HCT116 (cell line): ENCODE results near the gene BICRAL. TPM values are rescaled to one million over a fixed set of nuclear protein-coding genes. Genes with fewer than 3 reads are reported as not detected.

Experiments used
- ATAC-seq: fragments of 200-7000 bp; cut with Tn5 transposase; 2 replicates; pipeline ENCODE4 v1.9.1; 2020; ENCODE audit warnings: mild to moderate bottlenecking, moderate library complexity
- BruUV-seq: library from RNA; stranded (reverse); fragments of 400-500 nt; replicated peaks from 2 replicates; lab custom pipeline; 2021; lab: Mats Ljungman, UMichigan
- CTCF ChIA-PET: fragments of 300-600 bp; sonication (Branson Sonifier 250); formaldehyde crosslinking; loops from one replicate; lab custom pipeline; 2021; ENCODE audit warnings: antibody characterized with exemption; lab: Charles Lee
- POLR2A ChIA-PET: fragments of 300-600, 350-600 bp; sonication (Branson Sonifier 250); formaldehyde crosslinking; loops from one replicate; lab custom pipeline; 2021; ENCODE audit warnings: antibody characterized with exemption; lab: Charles Lee
- RAD21 ChIA-PET, 2 experiments: fragments of 300-600 bp; sonication (Branson Sonifier 250); formaldehyde crosslinking; loops; one replicate each; lab custom pipeline; 2023; ENCODE audit warnings: low total read pairs in 2 of 2; ENCODE audit not compliant: uncharacterized antibody in 2 of 2, unreplicated experiment in 2 of 2, low non-redundant PET in 1 of 2; lab: Charles Lee
- DNase-seq: peaks from one replicate; pipeline ENCODE4 v3.0.0-alpha.2; 2010; ENCODE audit warnings: low read depth, low spot score
- H2AFZ ChIP-seq: fragments of 200-600 bp; shearing (Covaris generic), sonication (generic); 2 replicates; pipeline ENCODE4 v1.6.1; 2017; ENCODE audit warnings: low read depth, mixed run types, mixed read lengths, antibody characterized with exemption, low read length; ENCODE audit not compliant: poor library complexity, severe bottlenecking
- H3K27ac ChIP-seq: 2 replicates; pipeline ENCODE4 v1.5.1; 2012; ENCODE audit warnings: low read depth, low read length
- H3K27me3 ChIP-seq: fragments of 200-600 bp; sonication (generic); 2 replicates; pipeline ENCODE4 v1.6.1; 2016; ENCODE audit warnings: mixed run types, low read length, mixed read lengths; ENCODE audit not compliant: insufficient read depth
- H3K36me3 ChIP-seq, 2 experiments: fragments of 200-500 bp in 1 of 2; fragments of 200-600 bp in 1 of 2; sonication (Bioruptor generic) in 1 of 2; sonication (generic) in 1 of 2; 2 replicates each; pipeline versions ENCODE4 v1.5.1 to v1.6.1; 2014 to 2016; ENCODE audit warnings: low read length in 2 of 2, inconsistent platforms in 1 of 2, mixed read lengths in 1 of 2, mixed run types in 1 of 2; ENCODE audit not compliant: insufficient read depth in 2 of 2, control insufficient read depth in 1 of 2
- H3K4me1 ChIP-seq, 2 experiments: fragments of 200-600 bp in 1 of 2; sonication (generic) in 1 of 2; 2 replicates each; pipeline versions ENCODE4 v1.5.1 to v1.6.1; 2012 to 2017; ENCODE audit warnings: low read length in 2 of 2, inconsistent platforms in 1 of 2, mild to moderate bottlenecking in 1 of 2, mixed read lengths in 1 of 2, mixed run types in 1 of 2, moderate library complexity in 1 of 2; ENCODE audit not compliant: insufficient read depth in 2 of 2, control insufficient read depth in 1 of 2
- H3K4me2 ChIP-seq: fragments of 200-600 bp; sonication (generic); 2 replicates; pipeline ENCODE4 v1.6.1; 2017; ENCODE audit warnings: mixed run types, low read length, mixed read lengths
- H3K4me3 ChIP-seq, 2 experiments: fragments of 200-600 bp in 1 of 2; sonication (generic) in 1 of 2; replicated peaks in 1 of 2; 2 replicates each; pipeline ENCODE4 v1.5.1; 2011 to 2016; ENCODE audit warnings: low read length in 2 of 2, control low read depth in 1 of 2, low read depth in 1 of 2, mild to moderate bottlenecking in 1 of 2, mixed read lengths in 1 of 2, mixed run types in 1 of 2
- H3K79me2 ChIP-seq: fragments of 200-600 bp; sonication (generic); 2 replicates; pipeline ENCODE4 v1.6.1; 2017; ENCODE audit warnings: mild to moderate bottlenecking, mixed run types, low read length, moderate library complexity, mixed read lengths; ENCODE audit not compliant: insufficient read depth
- H3K9ac ChIP-seq: fragments of 200-600 bp; sonication (generic); 2 replicates; pipeline ENCODE4 v1.6.1; 2016; ENCODE audit warnings: low read length, mixed read lengths
- H3K9me2 ChIP-seq: fragments of 200-600 bp; sonication (generic), shearing (Covaris generic); 2 replicates; pipeline ENCODE4 v1.6.1; 2017; ENCODE audit warnings: mixed run types, mild to moderate bottlenecking, moderate library complexity; ENCODE audit not compliant: insufficient read depth
- H3K9me3 ChIP-seq, 2 experiments: fragments of 200-500 bp in 1 of 2; fragments of 200-600 bp in 1 of 2; sonication (Bioruptor generic) in 1 of 2; sonication (generic) in 1 of 2; 2 replicates each; pipeline ENCODE4 v1.6.1; 2014 to 2017; ENCODE audit warnings: low read length in 2 of 2, mixed read lengths in 2 of 2, inconsistent platforms in 1 of 2, low read depth in 1 of 2, mild to moderate bottlenecking in 1 of 2, mixed run types in 1 of 2, moderate library complexity in 1 of 2; ENCODE audit not compliant: control insufficient read depth in 1 of 2, insufficient read depth in 1 of 2
- H4K20me1 ChIP-seq: fragments of 200-600 bp; sonication (generic), shearing (Covaris generic); 2 replicates; pipeline ENCODE4 v1.6.1; 2017; ENCODE audit warnings: mixed run types, mild to moderate bottlenecking, moderate library complexity; ENCODE audit not compliant: insufficient read depth
- EGR1 ChIP-seq: IDR thresholded peaks from 2 replicates; pipeline ENCODE4 v1.6.1; 2012; ENCODE audit warnings: low read depth
- ELF1 ChIP-seq: IDR thresholded peaks from 2 replicates; pipeline ENCODE4 v1.6.1; 2012; ENCODE audit warnings: low read depth, borderline replicate concordance
- POLR2A ChIP-seq: IDR thresholded peaks from 2 replicates; pipeline ENCODE4 v1.7.0; 2011; ENCODE audit warnings: borderline replicate concordance; ENCODE audit not compliant: insufficient read depth, insufficient read length; ENCODE audit errors: extremely low read depth
- POLR2AphosphoS5 ChIP-seq: IDR thresholded peaks from 2 replicates; pipeline ENCODE4 v1.6.1; 2011; ENCODE audit warnings: mild to moderate bottlenecking, low read depth, low read length, moderate library complexity
- SIN3A ChIP-seq: IDR thresholded peaks from 2 replicates; pipeline ENCODE4 v1.6.1; 2012; ENCODE audit warnings: low read depth
- SRF ChIP-seq: IDR thresholded peaks from 2 replicates; pipeline ENCODE4 v1.6.1; 2012; ENCODE audit warnings: low read depth
- ZBTB33 ChIP-seq: IDR thresholded peaks from 2 replicates; pipeline ENCODE4 v1.6.1; 2011; ENCODE audit warnings: mild to moderate bottlenecking, low read length, moderate library complexity; ENCODE audit not compliant: insufficient replicate concordance; ENCODE audit errors: extremely low read depth
- ZFX ChIP-seq: fragments of 450-650 bp; IDR thresholded peaks from 2 replicates; pipeline ENCODE4 v1.6.1; 2017
- intact Hi-C: fragments of 100-400 bp; cut with micrococcal nuclease; formaldehyde crosslinking; loops from 2 replicates; pipeline ENCODE4 v1.10.0; 2022
- total RNA-seq: library from RNA; stranded (reverse); gene quantifications from one replicate; pipeline ENCODE4 v1.2.1, GENCODE V29; 2021; ENCODE audit not compliant: unreplicated experiment
- TF ChIP-seq, protein P1 (sequence below): IDR thresholded peaks from 2 replicates; pipeline ENCODE4 v1.6.1; 2012; ENCODE audit warnings: low read depth
- TF ChIP-seq, protein P2 (sequence below): IDR thresholded peaks from 2 replicates; pipeline ENCODE4 v1.6.1; 2012
- TF ChIP-seq, protein P3 (sequence below): IDR thresholded peaks from 2 replicates; pipeline ENCODE4 v1.6.1; 2012

BICRAL gene
- total RNA-seq, 1 experiment from 2014 or later, result 14.9 TPM

GRCh38 chr6:42864602-42865001 lies 82.8 kb downstream of the BICRAL start:
- Histone ChIP-seq H3K4me2 (no peak overlapping the region), H3K27ac (no peak overlapping the region), H3K36me3 (peaks cover 0 to 15% of the 10 kb centered on the region in 2 experiments; a peak in 2 of 4 replicates), H2AFZ (no peak overlapping the region), H3K9me3 (no peaks in the 10 kb centered on the region), H4K20me1 (no peaks in the 10 kb centered on the region), H3K4me1 (no peaks in the 10 kb centered on the region), H3K9me2 (no peaks in the 10 kb centered on the region), H3K4me3 (no peak overlapping the region), H3K27me3 (no peaks in the 10 kb centered on the region), H3K79me2 (no peaks in the 10 kb centered on the region), H3K9ac (no peak overlapping the region)
- intact Hi-C loops, result no loop called here
- ATAC-seq (no peak), DNase-seq (no peak)
- POLR2A ChIA-PET, result no interaction called here
- RAD21 ChIA-PET, result no interaction called here
- BruUV-seq, result no TSS peak
- CTCF ChIA-PET, result no interaction called here
- no peak for TF ChIP-seq POLR2AphosphoS5
- TF ChIP-seq ZFX, result no peak

DNA sequence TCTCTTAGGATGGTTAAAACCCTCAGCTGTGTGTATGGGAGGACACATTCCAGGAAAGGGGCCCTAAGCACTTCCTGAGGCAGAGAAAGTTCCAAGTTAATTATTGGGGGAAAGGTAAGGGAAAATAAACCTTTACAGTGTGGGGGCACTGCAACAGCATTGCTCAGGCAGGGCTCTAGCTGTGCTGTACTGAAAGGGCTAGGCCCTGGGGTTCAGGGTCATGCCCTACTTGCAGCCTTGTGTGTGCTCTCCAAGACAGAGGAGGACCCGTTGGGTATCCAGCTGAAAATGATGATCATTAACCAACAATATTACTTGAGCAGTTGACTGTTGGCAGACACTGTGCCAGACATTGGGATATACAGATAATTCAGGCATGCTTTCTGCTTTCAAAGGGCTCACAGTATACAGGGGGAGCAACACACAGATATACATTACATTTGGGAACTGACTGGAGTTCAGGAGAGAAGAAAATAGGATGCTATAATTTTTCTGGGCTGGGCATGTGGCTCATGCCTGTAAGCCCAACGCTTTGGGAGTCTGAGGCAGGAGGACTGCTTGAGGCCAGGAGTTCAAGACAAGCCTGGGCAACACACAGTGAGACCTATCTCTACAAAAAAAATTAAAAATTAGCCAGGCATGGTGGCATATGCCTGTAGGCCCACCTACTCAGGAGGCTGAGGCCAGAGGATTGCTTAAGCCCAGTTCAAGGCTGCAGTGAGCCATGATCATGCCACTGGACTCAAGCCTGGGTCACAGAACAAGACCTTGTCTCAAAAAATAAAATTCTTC lies 88.5 kb downstream of the BICRAL start:
- CTCF ChIA-PET, result no interaction called here
- POLR2A ChIA-PET, result no interaction called here
- no peak for TF ChIP-seq ZBTB33
- TF ChIP-seq, protein P1, sequence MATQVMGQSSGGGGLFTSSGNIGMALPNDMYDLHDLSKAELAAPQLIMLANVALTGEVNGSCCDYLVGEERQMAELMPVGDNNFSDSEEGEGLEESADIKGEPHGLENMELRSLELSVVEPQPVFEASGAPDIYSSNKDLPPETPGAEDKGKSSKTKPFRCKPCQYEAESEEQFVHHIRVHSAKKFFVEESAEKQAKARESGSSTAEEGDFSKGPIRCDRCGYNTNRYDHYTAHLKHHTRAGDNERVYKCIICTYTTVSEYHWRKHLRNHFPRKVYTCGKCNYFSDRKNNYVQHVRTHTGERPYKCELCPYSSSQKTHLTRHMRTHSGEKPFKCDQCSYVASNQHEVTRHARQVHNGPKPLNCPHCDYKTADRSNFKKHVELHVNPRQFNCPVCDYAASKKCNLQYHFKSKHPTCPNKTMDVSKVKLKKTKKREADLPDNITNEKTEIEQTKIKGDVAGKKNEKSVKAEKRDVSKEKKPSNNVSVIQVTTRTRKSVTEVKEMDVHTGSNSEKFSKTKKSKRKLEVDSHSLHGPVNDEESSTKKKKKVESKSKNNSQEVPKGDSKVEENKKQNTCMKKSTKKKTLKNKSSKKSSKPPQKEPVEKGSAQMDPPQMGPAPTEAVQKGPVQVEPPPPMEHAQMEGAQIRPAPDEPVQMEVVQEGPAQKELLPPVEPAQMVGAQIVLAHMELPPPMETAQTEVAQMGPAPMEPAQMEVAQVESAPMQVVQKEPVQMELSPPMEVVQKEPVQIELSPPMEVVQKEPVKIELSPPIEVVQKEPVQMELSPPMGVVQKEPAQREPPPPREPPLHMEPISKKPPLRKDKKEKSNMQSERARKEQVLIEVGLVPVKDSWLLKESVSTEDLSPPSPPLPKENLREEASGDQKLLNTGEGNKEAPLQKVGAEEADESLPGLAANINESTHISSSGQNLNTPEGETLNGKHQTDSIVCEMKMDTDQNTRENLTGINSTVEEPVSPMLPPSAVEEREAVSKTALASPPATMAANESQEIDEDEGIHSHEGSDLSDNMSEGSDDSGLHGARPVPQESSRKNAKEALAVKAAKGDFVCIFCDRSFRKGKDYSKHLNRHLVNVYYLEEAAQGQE, result no peak
- TF ChIP-seq, protein P2, sequence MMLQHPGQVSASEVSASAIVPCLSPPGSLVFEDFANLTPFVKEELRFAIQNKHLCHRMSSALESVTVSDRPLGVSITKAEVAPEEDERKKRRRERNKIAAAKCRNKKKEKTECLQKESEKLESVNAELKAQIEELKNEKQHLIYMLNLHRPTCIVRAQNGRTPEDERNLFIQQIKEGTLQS, result no peak
- TF ChIP-seq, protein P3, sequence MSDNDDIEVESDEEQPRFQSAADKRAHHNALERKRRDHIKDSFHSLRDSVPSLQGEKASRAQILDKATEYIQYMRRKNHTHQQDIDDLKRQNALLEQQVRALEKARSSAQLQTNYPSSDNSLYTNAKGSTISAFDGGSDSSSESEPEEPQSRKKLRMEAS, result no peak
- no peak for TF ChIP-seq SIN3A
- TF ChIP-seq ELF1, result no peak
- TF ChIP-seq EGR1, result no peak
- TF ChIP-seq POLR2A, result no peak
- TF ChIP-seq SRF, result no peak

More for the DNA sequence above, 88.5 kb downstream of the BICRAL start:
- no peaks in the 10 kb centered on the region for H3K27me3 ChIP-seq
- no peaks in the 10 kb centered on the region for H3K4me1 ChIP-seq
- intact Hi-C loops, result loop anchor here (10.0 kb wide), 1 partner anchor 646 kb away; no protein-coding TSS in a partner anchor
- no peak overlapping the region for H3K4me2 ChIP-seq
- BruUV-seq, result no TSS peak
- no peaks in the 10 kb centered on the region for H3K79me2 ChIP-seq
- no peak overlapping the region for H2AFZ ChIP-seq
- no peaks in the 10 kb centered on the region; a peak in 1 of 4 replicates for H3K36me3 ChIP-seq
- RAD21 ChIA-PET, result no interaction called here
- ATAC-seq (no peak), DNase-seq (no peak)
- H3K9me2 ChIP-seq, result no peaks in the 10 kb centered on the region
- no peaks in the 10 kb centered on the region for H4K20me1 ChIP-seq
- no peaks in the 10 kb centered on the region for H3K9me3 ChIP-seq
- no peak overlapping the region for H3K9ac ChIP-seq
- H3K27ac ChIP-seq, result no peak overlapping the region
- no peak overlapping the region for H3K4me3 ChIP-seq
